GM19452 (cell line): ENCODE results near the gene PIP4K2A.

Experiments used
- ATAC-seq: cut with Tn5 transposase; IDR thresholded peaks from one replicate; pipeline ENCODE4 v1.9.1; 2021; ENCODE audit not compliant: unreplicated experiment

The PIP4K2A gene

GRCh38 chr10:22561909-22562308 lies 152.5 kb downstream of the PIP4K2A start:
- no peak for ATAC-seq

GRCh38 chr10:22560913-22561239 lies 153.5 kb downstream of the PIP4K2A start:
- no peak for ATAC-seq

DNA sequence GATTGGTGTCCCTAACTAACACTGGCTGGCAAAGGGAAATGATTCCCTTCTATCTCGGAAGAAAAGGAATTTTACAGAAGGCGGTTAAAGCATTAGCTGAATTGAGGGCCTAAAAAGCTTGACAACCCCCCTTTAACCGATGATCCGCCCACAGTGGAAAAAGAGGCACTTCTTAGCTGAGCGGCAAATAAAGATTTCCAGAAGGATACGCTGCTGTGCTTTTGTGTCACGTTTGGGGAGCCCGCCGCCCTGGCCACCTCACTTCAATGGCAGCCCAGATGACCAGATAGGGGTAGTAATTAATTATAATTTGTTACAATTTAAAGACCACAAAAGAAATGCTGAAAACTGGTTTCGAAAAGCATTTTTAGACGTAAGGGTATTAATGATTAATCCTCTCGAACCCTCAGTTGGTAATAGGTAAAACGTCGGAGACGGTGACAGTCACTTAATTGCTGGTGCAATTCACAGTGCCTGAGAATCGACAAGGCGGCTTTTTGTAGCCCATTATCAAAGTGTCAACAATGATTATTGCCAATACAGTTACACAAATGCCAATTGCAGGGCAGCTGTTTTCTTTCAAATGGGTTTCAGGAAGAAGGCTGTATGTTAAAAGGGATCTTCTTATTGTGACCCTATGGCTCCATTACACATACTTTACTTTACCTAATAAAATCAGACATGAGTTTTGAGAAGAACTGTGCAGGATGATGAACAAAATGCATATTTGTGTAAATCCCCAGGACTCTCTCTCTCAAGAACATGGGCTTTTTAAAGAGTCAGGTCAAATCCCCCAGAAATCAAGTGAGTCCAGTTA lies 154.1 kb downstream of the PIP4K2A start:
- no peak for ATAC-seq

DNA sequence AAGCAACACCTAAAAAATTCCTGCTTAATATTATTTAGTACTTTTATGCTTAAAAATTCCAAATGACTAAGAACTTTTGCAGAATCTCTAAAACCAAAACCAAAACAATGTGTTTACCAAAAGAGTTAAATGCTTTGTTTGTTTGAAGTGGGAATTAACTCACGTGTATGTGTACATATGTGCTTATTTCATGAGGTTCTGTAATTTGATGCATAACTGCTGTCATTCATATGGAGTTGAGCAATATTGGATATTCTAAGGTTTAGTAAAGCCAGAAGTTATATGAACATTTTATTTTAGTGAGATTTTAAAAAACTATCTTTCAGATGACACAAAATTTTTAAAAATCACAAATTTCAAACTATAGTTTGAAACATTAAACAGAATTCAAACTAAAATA lies 157.1 kb downstream of the PIP4K2A start:
- no peak for ATAC-seq

DNA sequence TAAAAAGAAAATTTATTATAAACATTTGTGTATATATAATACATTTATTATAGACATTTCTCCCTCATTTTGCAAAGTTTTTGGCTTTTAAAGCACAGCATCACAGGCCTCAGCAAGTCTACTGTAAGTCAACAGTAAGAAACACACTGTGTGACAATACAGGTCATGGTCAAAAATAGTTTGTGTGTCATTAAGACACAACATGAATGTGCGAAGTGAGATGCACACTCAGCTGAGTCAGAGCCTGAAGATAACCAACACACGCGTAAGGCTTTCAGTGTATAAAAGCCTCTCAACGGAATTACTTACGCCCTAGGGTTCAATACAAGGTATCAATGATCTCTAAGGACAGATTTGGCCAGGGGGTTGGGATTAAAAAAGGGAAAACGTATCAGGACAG lies 157.6 kb downstream of the PIP4K2A start:
- no peak for ATAC-seq

- no peak for ATAC-seq
Measured at GRCh38 chr10:22554461-22555182, 159.8 kb downstream of the PIP4K2A start.

DNA sequence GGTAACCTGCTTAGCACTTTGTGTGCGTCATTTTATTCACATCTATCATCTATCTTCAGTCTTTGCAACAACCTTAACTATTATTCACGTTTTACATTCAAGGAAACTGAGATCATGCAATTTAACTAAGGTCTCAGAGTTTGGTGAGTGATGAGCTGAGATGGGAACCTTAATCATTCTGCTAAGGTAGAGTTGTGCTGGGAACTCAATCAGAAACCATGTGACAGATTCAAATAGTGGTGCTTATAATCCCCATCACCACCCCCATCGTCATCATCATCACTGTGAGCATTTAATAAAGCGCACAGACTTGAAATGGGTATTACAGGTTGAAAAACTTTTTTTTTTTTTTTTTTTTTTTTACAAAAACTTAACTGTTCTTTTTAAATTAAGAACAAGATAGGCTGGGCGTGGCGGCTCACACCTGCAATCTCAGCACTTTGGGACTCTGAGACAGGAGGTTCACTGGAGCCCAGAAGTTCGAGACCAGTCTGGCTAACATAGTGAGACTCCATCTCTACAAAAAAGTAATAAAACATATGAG lies 160.9 kb downstream of the PIP4K2A start:
- no peak for ATAC-seq

DNA sequence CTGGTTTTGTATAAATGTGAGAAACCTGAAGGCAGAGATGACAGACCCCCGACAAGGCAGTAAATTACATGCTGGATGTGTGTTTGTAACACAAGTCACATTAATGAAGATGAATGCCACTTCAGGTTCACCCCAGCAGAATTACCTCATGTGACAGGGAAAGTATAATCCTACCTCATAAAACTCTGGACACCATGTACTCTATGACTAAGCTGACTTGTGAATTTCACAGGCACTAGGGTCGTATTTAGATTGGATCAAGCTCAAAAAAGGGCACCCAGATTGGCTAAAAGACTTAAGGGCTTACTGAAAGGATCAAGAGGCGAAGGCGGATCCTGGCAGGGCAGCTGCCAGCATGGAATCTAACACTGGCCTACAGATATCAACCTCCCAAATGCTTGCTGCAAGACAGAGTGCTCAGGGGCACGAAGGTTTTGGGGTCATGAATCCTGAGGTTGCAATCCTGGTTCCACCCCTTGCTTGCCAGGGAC lies 161.4 kb downstream of the PIP4K2A start:
- no peak for ATAC-seq

- ATAC-seq: no peak
Measured at GRCh38 chr10:22551681-22552365, 162.6 kb downstream of the PIP4K2A start.

- no peak for ATAC-seq
Measured at GRCh38 chr10:22550732-22551131, 163.6 kb downstream of the PIP4K2A start.

DNA sequence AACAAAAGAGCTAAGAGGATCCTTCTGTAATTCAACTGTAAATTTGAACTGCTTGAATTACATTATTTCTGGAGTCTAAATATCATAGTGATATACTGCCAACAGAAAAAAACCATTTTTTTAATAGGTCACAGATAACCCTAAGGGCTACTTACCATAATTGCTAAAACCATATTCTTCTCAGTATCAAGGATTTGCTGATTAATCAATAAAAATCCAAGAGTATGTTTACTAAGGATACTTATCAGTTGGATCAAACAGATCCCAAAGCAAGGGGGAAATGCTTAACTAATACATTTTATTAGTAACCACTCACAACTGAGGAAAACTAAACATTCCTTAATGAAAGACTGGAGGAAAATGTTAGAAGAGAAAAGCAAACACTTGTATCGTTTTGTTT lies 166.0 kb downstream of the PIP4K2A start:
- ATAC-seq: no peak

DNA sequence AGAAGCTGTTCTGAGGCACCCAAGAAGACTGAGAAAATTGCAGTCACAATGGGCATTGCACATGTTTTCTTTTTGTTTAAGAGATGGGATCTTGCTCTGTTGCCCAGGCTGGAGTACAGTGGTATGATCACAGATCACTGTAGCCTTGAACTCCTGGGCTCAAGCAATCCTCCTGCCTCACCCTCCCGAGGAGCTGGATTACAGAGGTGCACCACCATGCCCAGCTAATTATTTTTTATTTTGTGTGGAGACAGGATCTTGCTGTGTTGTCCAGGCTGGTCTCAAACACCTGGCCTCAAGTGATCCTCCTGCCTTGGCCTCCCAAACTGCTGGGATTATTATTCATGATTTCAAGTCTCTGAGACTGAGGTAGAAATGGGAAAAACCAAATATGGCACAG lies 168.7 kb downstream of the PIP4K2A start:
- ATAC-seq: no peak

DNA sequence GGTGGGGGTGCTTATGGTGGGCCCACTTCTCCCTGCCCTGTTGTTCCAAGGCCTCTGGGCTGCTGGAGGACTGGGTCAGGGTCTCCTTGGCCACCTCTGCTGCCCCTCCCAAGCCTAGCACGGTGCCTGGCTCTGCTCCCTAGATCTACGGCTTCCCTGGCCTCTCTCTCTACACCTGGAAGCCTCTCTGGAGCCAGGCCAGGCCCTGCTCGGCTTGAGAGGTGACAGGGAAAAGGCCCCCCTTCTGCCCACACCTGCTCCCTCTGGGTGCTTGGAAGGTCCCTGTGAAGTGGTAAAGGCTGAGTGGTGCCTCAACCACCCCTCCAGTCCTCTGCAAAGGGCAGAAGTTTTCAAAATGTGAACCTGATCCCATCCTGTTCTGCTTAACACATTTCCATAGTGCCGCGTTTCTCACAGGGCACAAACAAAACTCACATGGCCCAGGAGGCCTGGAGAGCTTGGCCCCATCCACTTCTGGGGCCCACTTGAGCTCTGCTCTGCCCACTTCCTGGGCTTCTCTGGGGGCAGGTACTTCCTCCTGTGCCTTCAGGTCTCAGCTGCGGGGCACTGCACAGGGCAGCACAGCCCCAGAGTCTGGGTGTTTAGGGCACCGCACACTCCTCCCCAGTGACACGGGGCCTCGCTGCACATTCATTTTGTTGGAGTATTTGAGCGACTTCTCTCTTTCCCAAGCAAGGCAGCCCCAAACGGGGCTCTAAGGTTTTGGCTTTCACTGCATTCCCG lies 169.9 kb downstream of the PIP4K2A start:
- no peak for ATAC-seq

GRCh38 chr10:22542773-22543172 lies 171.6 kb downstream of the PIP4K2A start:
- no peak for ATAC-seq

GRCh38 chr10:22541900-22542299 lies 172.5 kb downstream of the PIP4K2A start:
- no peak for ATAC-seq

DNA sequence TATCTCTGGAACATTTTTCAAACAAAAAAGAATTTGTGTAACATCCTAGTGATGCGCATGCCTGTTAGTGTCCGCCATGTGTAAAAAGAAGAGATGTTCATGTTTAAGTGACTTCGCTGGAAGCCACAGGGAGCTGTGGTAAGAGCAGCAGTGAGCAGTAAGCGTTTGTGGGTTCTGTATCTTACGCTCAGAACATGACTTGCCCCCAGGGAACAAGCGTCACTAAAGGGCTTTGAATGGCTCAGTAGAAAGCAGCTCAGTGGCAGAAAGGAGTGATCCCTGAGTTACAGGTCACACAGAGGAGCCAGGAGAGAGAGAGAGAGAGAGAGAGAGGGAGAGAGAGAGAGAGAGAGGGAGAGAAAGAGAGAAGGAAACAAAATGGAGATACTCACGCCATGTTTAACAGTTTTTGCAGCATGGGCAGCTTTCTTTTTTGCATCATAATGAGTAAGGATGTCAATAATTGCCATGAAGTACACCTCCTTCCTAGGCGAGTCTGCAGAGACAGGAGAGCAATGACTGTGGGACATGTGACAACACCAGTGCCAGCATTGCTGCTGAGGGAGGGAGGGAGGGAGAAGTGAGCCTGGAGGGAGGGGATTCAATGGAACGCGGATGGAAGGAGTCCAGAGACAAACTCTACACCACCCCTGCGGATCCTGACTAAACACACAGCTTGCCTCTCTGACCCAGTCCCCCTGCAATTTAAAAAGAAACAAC lies 174.6 kb downstream of the PIP4K2A start:
- no peak for ATAC-seq

DNA sequence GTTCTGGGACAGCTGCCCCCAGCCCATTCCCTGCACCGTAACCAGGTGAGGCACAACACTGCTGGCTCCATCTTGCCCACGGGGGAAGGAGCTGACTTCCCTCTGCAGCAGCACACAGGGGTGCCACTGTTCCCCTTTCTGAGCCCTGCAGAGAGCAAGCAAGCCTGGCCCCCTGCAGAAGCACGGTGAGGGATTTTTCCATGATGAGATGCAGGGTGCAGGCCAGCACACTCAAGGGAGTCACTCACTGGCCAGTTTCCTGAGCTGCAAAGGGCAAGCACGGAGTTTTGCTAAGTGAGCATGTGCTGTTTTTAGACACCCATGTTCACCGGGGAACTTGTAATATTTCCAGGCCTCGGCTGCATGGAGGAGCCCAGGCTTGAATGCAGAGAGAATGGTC lies 176.6 kb downstream of the PIP4K2A start:
- ATAC-seq: no peak

- no peak for ATAC-seq
Measured at GRCh38 chr10:22536620-22537019, 177.8 kb downstream of the PIP4K2A start.

DNA sequence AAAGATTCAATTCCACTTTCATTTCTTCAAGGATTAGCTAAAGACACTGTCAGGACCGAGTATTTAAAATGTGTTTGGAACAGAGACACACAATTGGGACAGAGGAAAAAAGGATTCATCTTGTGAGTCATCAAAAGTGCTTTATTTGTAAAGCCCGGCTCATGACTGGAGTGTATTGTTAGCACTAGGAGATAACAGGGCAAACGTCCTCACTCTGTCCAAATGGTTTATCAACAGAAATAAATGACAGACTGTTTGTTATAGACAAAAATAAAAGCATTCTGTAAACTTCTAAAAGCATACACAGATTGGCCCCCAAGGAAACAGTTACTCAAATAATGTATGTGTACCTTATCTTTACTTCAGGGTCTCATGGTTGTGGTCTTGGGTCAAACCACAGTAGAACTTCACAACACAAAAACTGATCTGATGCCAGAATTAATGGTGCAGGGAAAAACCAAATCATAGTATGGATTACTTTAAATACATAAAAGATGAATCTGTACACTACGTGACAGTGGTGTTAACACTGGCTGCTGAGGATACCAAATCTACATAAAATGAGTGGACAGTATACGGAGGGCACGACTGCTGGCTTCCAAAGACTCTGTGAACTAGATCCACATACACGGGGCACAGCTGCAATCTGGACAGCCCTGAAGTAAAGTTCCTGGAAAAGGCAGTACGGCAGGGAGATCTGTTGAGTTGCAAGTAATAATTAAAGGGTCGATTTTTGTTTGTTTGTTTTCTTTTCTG lies 179.4 kb downstream of the PIP4K2A start:
- no peak for ATAC-seq

GRCh38 chr10:22531441-22531840 lies 182.9 kb downstream of the PIP4K2A start:
- no peak for ATAC-seq
